WERI-Rb-1 (cell line): ENCODE measurements around the gene CYP4V2.
A peak's percentile ranks its signal among the peaks of the same experiment; 100 is the strongest.

Experiments used
- DNase-seq: peaks from one replicate; pipeline ENCODE4 v3.0.0-alpha.2; 2020
- H3K27ac ChIP-seq: fragments of 250-450 bp; sonication (Bioruptor Pico); 2 replicates; pipeline ENCODE4 v1.5.1; 2020; ENCODE audit warnings: mild to moderate bottlenecking, moderate library complexity
- H3K27me3 ChIP-seq: fragments of 250-450 bp; sonication (Bioruptor Pico); 2 replicates; pipeline ENCODE4 v1.5.1; 2021; ENCODE audit warnings: mild to moderate bottlenecking, low read depth, moderate library complexity; ENCODE audit not compliant: insufficient read depth, severe bottlenecking
- H3K36me3 ChIP-seq: fragments of 250-450 bp; sonication (Bioruptor Pico); 2 replicates; pipeline ENCODE4 v1.5.1; 2020; ENCODE audit warnings: mild to moderate bottlenecking, moderate library complexity
- H3K4me3 ChIP-seq: 2 replicates; pipeline ENCODE4 v1.5.1; 2011; ENCODE audit warnings: low read depth, mild to moderate bottlenecking, control low read depth, low read length
- H3K9me3 ChIP-seq: fragments of 250-450 bp; sonication (Bioruptor Pico); 2 replicates; pipeline ENCODE4 v1.5.1; 2021; ENCODE audit warnings: mild to moderate bottlenecking, moderate library complexity; ENCODE audit not compliant: severe bottlenecking
- CTCF ChIP-seq: IDR thresholded peaks from 2 replicates; pipeline ENCODE4 v1.5.1; 2011; ENCODE audit warnings: low read depth, mild to moderate bottlenecking, control low read depth, inconsistent platforms, low read length

The CYP4V2 gene

GRCh38 chr4:186189656-186190055 lies 1.7 kb upstream of the CYP4V2 start:
- Histone ChIP-seq H3K4me3 (no peak overlapping the region), H3K9me3 (no peaks in the 10 kb centered on the region), H3K27me3 (peaks cover 84% of the 10 kb centered on the region), H3K27ac (no peak overlapping the region), H3K36me3 (no peaks in the 10 kb centered on the region)
- DNase-seq = no peak
- no peak for TF ChIP-seq CTCF

DNA sequence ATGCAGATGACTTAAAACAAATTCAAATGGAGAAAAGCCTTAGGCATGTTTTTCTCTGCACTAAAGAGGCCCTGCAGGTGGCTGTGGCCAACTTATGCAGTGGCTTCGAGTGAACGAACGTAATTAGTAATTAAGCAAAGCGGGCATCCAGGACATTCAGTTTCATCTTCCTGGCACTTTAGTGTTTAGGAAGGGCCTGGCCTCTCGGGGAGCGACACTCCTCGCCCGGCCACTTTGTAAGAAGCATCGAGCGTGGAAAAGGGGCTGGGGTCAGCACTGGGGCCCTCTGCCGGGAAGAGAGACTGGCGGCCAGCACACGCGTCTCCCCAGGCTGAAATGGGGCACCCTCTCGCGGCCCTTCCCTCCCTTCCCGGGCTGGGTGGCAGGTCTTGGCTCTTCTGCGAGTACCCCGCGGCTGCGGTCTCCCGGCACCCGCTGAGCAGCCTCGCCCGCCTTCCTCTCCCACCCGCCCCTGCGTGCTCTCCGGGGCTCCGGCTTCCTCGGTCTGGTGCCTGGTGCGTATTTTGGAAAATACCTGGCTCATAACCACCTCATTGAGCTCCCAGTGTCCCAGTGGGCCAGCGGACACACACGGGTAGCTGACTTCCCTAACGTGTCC lies 677 bp upstream of the CYP4V2 start:
- no peak for TF ChIP-seq CTCF
- Histone ChIP-seq H3K4me3 (peak overlapping the region; percentile 72), H3K9me3 (no peaks in the 10 kb centered on the region), H3K36me3 (no peaks in the 10 kb centered on the region), H3K27ac (peak overlapping the region; percentile 55), H3K27me3 (peaks cover 87% of the 10 kb centered on the region)
- peak; percentile 44 for DNase-seq

DNA sequence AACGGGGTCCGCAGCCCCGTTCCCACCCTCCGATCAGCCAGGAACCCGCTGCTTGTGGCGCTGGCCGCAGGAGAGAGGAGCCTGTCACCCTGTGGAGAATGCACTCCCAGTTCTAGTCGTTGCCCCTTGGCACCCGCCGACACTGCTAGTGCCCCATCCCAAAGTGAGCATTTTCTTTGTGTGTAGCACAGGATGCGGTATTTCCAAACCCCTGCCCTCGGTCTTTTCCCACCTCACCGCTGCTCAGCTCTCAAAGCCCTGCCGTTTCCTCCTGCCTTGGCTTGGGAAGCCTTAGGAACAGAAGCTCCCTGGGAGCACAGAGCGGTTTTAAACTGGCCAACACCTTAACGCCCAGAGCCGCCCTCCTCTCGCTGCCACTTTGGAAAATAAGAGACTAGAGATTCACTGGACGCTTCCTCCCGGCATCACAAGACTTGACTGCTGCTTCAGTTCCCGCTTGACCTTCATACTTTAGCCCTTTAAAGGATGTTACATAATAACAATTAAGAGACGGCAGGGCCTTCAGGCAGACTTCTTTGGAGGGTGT lies 772 bp downstream of the CYP4V2 start:
- no peak for TF ChIP-seq CTCF

DNA sequence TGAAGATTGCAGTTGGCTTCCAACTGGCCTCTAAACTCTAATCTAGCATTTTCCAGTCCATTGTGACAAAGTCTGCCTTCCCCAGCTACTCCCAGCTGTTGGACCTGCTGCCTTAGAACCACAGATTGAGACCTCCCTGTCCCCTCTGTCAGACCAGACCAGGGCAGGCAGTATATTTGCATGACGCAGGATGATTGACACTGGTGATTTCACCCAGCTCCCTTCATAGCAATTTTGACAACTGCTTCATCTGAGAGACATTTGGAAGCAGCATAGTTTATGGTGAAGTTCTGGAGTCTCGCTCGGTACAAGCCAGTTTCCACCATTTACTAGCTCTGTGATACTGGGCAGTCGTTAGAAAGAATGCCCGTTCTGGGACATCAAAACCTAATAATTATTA lies 2.5 kb downstream of the CYP4V2 start:
- Histone ChIP-seq H3K4me3 (no peak overlapping the region), H3K9me3 (no peaks in the 10 kb centered on the region), H3K27me3 (peaks cover 94% of the 10 kb centered on the region), H3K36me3 (no peaks in the 10 kb centered on the region), H3K27ac (no peak overlapping the region)
- no peak for DNase-seq
- TF ChIP-seq CTCF = no peak

More for the DNA sequence above, 772 bp downstream of the CYP4V2 start:
- peak; percentile 16 for DNase-seq
- H3K27me3 ChIP-seq = peaks cover 92% of the 10 kb centered on the region
- H3K4me3 ChIP-seq = peak overlapping the region; percentile 72
- no peaks in the 10 kb centered on the region for H3K9me3 ChIP-seq
- H3K36me3 ChIP-seq = no peaks in the 10 kb centered on the region
- no peak overlapping the region for H3K27ac ChIP-seq

- H3K9me3 ChIP-seq = no peaks in the 10 kb centered on the region
- no peak for TF ChIP-seq CTCF
- no peak for DNase-seq
- H3K36me3 ChIP-seq = no peaks in the 10 kb centered on the region
- peaks cover 90% of the 10 kb centered on the region for H3K27me3 ChIP-seq
- H3K27ac ChIP-seq = no peak overlapping the region
- H3K4me3 ChIP-seq = no peak overlapping the region
These were observed 4.7 kb downstream of the CYP4V2 start for GRCh38 chr4:186196063-186196462.

DNA sequence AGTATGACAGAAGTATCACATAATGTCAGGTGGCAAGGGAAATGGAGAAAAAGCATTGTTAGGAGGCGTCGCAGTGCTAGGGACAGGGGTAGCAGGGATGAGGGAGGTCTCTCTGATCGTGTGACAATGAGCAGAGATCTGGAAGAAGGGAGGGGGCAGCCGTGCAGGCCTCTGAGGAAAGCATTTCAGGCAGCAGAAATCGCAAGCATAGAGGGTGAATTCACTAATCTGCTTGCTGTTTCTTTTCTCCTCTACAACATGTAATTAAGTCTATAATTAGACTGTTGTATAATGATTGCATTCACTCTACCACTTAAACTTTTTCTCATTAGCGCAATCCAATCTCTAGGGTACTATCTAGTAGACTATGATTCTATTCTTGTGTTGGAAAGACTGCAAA lies 9.1 kb downstream of the CYP4V2 start:
- DNase-seq = no peak
- Histone ChIP-seq H3K4me3 (no peak overlapping the region), H3K27me3 (peaks cover 77% of the 10 kb centered on the region), H3K9me3 (no peaks in the 10 kb centered on the region), H3K36me3 (no peaks in the 10 kb centered on the region), H3K27ac (no peak overlapping the region)
- no peak for TF ChIP-seq CTCF
